ENCODE measurements around the gene WDR72.

The WDR72 gene

GRCh38 chr15:53739651-53740050, 19.8 kb downstream of the WDR72 start:
- no peak for ATAC-seq

DNA sequence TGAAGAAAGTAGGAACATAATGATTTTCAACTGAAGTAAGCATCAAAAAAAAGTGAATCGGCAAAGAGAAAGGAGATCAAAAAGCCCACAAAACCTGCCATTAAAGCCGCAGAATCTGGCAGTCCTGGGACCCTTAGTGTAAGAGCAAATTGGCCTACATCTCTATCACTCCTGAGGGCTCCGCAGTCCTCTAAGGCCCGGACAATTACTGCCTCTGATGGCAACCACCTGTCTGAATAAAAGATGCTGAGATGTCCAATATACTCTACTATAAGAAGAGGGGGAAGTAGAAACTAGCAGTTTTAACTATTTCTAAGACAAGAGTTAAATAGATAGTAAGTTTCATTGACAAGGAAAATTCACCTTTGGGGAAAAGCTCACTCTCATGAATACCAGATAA, 20.3 kb downstream of the WDR72 start:
- no peak for ATAC-seq
- TF ChIP-seq POU6F1 (CRISPR knock-in tag; IDR thresholded peaks at IDR 0.05; ENCODE audit: borderline replicate concordance, low read depth) (no peak), BACH2 (CRISPR knock-in tag; IDR thresholded peaks at IDR 0.05; ENCODE audit: borderline replicate concordance) (no peak), TCF4 (CRISPR knock-in tag; IDR thresholded peaks at IDR 0.05; ENCODE audit: borderline replicate concordance) (no peak), ZNF70 (CRISPR knock-in tag; IDR thresholded peaks at IDR 0.05) (no peak), CSDC2 (CRISPR knock-in tag; IDR thresholded peaks at IDR 0.05) (no peak)
- TF ChIP-seq, protein P1, sequence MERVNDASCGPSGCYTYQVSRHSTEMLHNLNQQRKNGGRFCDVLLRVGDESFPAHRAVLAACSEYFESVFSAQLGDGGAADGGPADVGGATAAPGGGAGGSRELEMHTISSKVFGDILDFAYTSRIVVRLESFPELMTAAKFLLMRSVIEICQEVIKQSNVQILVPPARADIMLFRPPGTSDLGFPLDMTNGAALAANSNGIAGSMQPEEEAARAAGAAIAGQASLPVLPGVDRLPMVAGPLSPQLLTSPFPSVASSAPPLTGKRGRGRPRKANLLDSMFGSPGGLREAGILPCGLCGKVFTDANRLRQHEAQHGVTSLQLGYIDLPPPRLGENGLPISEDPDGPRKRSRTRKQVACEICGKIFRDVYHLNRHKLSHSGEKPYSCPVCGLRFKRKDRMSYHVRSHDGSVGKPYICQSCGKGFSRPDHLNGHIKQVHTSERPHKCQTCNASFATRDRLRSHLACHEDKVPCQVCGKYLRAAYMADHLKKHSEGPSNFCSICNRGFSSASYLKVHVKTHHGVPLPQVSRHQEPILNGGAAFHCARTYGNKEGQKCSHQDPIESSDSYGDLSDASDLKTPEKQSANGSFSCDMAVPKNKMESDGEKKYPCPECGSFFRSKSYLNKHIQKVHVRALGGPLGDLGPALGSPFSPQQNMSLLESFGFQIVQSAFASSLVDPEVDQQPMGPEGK (CRISPR knock-in tag; IDR thresholded peaks at IDR 0.05; ENCODE audit: borderline replicate concordance), result no peak

More at GRCh38 chr15:53739651-53740050, 19.8 kb downstream of the WDR72 start:
- TF ChIP-seq, protein P2, sequence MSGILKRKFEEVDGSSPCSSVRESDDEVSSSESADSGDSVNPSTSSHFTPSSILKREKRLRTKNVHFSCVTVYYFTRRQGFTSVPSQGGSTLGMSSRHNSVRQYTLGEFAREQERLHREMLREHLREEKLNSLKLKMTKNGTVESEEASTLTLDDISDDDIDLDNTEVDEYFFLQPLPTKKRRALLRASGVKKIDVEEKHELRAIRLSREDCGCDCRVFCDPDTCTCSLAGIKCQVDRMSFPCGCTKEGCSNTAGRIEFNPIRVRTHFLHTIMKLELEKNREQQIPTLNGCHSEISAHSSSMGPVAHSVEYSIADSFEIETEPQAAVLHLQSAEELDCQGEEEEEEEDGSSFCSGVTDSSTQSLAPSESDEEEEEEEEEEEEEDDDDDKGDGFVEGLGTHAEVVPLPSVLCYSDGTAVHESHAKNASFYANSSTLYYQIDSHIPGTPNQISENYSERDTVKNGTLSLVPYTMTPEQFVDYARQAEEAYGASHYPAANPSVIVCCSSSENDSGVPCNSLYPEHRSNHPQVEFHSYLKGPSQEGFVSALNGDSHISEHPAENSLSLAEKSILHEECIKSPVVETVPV (CRISPR knock-in tag; IDR thresholded peaks at IDR 0.05), result no peak
- no peak for TF ChIP-seq ZNF565 (CRISPR knock-in tag; conservative IDR thresholded peaks at IDR 0.05; ENCODE audit: low read depth)
- TF ChIP-seq TSHZ2 (CRISPR knock-in tag; IDR thresholded peaks at IDR 0.05), result no peak
- TF ChIP-seq CREB5 (CRISPR knock-in tag; IDR thresholded peaks at IDR 0.05; ENCODE audit: low read depth), result no peak
- TF ChIP-seq ARNTL (CRISPR knock-in tag; IDR thresholded peaks at IDR 0.05; ENCODE audit: borderline replicate concordance, low read depth), result no peak
- no peak for TF ChIP-seq GLIS3 (CRISPR knock-in tag; IDR thresholded peaks at IDR 0.05)
- TF ChIP-seq ISL1 (CRISPR knock-in tag; IDR thresholded peaks at IDR 0.05), result no peak

DNA sequence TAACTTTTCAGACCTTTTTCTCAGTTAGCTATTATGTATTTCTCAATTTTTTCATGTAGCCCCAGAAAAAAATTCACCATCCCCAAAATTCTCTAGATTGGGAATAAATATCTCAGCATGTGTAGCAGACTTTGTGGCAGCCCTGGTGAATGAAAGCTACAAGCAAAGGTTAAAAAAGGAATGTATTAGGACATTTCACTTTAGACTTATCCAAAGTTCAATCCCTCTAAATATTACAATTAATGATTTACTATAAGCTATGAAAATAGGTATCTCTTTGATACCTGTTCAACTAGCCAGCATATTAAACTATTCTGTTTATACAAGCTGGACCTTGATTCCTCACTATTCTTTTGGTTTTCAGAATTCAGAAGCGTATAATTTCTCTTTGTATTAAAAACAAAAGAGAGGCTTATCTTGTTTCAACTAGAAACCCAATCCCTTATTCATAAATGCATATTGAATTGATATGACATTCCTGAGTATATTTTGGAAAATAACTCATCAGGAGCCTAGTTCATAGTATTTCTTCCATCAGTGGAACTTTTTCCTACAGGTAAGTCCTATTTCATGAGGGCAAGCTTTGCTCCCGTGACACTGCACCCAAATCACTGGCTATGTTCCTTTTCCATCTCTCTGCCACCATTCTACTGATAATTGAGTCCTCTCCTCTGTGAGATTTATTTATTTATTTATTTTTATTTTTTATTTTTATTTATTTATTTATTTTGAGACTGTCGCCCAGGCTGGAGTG, 38.0 kb downstream of the WDR72 start:
- TF ChIP-seq ESRRG (CRISPR knock-in tag; IDR thresholded peaks at IDR 0.05), result no peak
- no peak for TF ChIP-seq ZFP3 (CRISPR knock-in tag; IDR thresholded peaks at IDR 0.05)
- TF ChIP-seq TOX (CRISPR knock-in tag; IDR thresholded peaks at IDR 0.05; ENCODE audit: borderline replicate concordance), result no peak
- no peak for TF ChIP-seq TCF4 (CRISPR knock-in tag; IDR thresholded peaks at IDR 0.05; ENCODE audit: borderline replicate concordance)
- no peak for ATAC-seq

Measured in SK-N-SH treated with all-trans-retinoic acid at 6 μM for 48 hours (cell line).